GM23338 (cell line): ENCODE measurements around the gene L3HYPDH.
A peak's percentile ranks its signal among the peaks of the same experiment; 100 is the strongest.

Experiments used
- CREB1 ChIP-seq: fragments of 250-450 bp; sonication (Bioruptor Pico); IDR thresholded peaks from 2 replicates; pipeline ENCODE4 v1.5.0; 2020; ENCODE audit warnings: low read depth, mild to moderate bottlenecking, moderate library complexity
- EZH2 ChIP-seq: fragments of 200-600 bp; sonication (generic); IDR thresholded peaks from one replicate; pipeline ENCODE4 v1.8.0; 2017; ENCODE audit warnings: antibody characterized with exemption, mild to moderate bottlenecking, low read depth; ENCODE audit not compliant: unreplicated experiment
- EZH2phosphoT487 ChIP-seq: fragments of 200-600 bp; sonication (generic); IDR thresholded peaks from one replicate; pipeline ENCODE4 v1.8.1; 2018; ENCODE audit warnings: antibody characterized with exemption; ENCODE audit not compliant: unreplicated experiment
- JUNB ChIP-seq: IDR thresholded peaks from one replicate; pipeline ENCODE4 v1.6.1; 2016; ENCODE audit warnings: antibody characterized with exemption; ENCODE audit not compliant: unreplicated experiment
- NANOG ChIP-seq: IDR thresholded peaks from 2 replicates; pipeline ENCODE4 v1.6.1; 2016; ENCODE audit warnings: antibody characterized with exemption, borderline replicate concordance
- POLR2AphosphoS5 ChIP-seq: IDR thresholded peaks from 2 replicates; pipeline ENCODE4 v1.6.1; 2016; ENCODE audit warnings: antibody characterized with exemption, low read depth
- ZNF114 ChIP-seq: fragments of 250-450 bp; sonication (Bioruptor Pico); IDR thresholded peaks from 2 replicates; pipeline ENCODE4 v1.5.0; 2020; ENCODE audit warnings: mild to moderate bottlenecking, moderate library complexity
- TF ChIP-seq, protein P1 (sequence below), 2 experiments: fragments of 200-600 bp in 1 of 2; sonication (generic) in 1 of 2; conservative IDR thresholded peaks; 2 replicates each; pipeline versions ENCODE4 v1.5.1 to v1.6.1; 2016 to 2017; ENCODE audit warnings: antibody characterized with exemption in 2 of 2, low read depth in 2 of 2, mild to moderate bottlenecking in 2 of 2, moderate library complexity in 1 of 2
- TF ChIP-seq, protein P2 (sequence below): IDR thresholded peaks from 2 replicates; pipeline ENCODE4 v1.6.1; 2016; ENCODE audit warnings: antibody characterized with exemption
- TF ChIP-seq, protein P3 (sequence below): IDR thresholded peaks from one replicate; pipeline ENCODE4 v1.6.1; 2018; ENCODE audit warnings: antibody characterized with exemption; ENCODE audit not compliant: unreplicated experiment

- TF ChIP-seq, protein P1, sequence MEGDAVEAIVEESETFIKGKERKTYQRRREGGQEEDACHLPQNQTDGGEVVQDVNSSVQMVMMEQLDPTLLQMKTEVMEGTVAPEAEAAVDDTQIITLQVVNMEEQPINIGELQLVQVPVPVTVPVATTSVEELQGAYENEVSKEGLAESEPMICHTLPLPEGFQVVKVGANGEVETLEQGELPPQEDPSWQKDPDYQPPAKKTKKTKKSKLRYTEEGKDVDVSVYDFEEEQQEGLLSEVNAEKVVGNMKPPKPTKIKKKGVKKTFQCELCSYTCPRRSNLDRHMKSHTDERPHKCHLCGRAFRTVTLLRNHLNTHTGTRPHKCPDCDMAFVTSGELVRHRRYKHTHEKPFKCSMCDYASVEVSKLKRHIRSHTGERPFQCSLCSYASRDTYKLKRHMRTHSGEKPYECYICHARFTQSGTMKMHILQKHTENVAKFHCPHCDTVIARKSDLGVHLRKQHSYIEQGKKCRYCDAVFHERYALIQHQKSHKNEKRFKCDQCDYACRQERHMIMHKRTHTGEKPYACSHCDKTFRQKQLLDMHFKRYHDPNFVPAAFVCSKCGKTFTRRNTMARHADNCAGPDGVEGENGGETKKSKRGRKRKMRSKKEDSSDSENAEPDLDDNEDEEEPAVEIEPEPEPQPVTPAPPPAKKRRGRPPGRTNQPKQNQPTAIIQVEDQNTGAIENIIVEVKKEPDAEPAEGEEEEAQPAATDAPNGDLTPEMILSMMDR (conservative IDR thresholded peaks at IDR 0.05; ENCODE audit: low read depth in 2 of 2) = peak; percentile 78 to 87
- TF ChIP-seq POLR2AphosphoS5 = no peak
- TF ChIP-seq, protein P2, sequence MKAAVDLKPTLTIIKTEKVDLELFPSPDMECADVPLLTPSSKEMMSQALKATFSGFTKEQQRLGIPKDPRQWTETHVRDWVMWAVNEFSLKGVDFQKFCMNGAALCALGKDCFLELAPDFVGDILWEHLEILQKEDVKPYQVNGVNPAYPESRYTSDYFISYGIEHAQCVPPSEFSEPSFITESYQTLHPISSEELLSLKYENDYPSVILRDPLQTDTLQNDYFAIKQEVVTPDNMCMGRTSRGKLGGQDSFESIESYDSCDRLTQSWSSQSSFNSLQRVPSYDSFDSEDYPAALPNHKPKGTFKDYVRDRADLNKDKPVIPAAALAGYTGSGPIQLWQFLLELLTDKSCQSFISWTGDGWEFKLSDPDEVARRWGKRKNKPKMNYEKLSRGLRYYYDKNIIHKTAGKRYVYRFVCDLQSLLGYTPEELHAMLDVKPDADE = no peak
- no peak for TF ChIP-seq ZNF114 (CRISPR knock-in tag)
- no peak for TF ChIP-seq EZH2phosphoT487
- no peak for TF ChIP-seq EZH2
- TF ChIP-seq, protein P3, sequence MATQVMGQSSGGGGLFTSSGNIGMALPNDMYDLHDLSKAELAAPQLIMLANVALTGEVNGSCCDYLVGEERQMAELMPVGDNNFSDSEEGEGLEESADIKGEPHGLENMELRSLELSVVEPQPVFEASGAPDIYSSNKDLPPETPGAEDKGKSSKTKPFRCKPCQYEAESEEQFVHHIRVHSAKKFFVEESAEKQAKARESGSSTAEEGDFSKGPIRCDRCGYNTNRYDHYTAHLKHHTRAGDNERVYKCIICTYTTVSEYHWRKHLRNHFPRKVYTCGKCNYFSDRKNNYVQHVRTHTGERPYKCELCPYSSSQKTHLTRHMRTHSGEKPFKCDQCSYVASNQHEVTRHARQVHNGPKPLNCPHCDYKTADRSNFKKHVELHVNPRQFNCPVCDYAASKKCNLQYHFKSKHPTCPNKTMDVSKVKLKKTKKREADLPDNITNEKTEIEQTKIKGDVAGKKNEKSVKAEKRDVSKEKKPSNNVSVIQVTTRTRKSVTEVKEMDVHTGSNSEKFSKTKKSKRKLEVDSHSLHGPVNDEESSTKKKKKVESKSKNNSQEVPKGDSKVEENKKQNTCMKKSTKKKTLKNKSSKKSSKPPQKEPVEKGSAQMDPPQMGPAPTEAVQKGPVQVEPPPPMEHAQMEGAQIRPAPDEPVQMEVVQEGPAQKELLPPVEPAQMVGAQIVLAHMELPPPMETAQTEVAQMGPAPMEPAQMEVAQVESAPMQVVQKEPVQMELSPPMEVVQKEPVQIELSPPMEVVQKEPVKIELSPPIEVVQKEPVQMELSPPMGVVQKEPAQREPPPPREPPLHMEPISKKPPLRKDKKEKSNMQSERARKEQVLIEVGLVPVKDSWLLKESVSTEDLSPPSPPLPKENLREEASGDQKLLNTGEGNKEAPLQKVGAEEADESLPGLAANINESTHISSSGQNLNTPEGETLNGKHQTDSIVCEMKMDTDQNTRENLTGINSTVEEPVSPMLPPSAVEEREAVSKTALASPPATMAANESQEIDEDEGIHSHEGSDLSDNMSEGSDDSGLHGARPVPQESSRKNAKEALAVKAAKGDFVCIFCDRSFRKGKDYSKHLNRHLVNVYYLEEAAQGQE = no peak
- no peak for TF ChIP-seq NANOG
- TF ChIP-seq JUNB = no peak
- no peak for TF ChIP-seq CREB1 (CRISPR knock-in tag)
These were observed 27.8 kb upstream of the L3HYPDH start for GRCh38 chr14:59511916-59512575.
